ENCODE data around the gene ELF3.
A peak's percentile ranks its signal among the peaks of the same experiment; 100 is the strongest.
"Not testable (repeated sequence)": the region's sequence is repeated elsewhere in the genome, so short reads cannot be mapped to it uniquely, and the experiment has no call there.

ELF3 gene

GRCh38 chr1:202010180-202011015 lies at the start of gene ELF3:
ELF3 (plus strand) TSS chr1:202010587; CDS start chr1:202011137, 550 bp downstream.
- DNase-seq = no peak

DNA sequence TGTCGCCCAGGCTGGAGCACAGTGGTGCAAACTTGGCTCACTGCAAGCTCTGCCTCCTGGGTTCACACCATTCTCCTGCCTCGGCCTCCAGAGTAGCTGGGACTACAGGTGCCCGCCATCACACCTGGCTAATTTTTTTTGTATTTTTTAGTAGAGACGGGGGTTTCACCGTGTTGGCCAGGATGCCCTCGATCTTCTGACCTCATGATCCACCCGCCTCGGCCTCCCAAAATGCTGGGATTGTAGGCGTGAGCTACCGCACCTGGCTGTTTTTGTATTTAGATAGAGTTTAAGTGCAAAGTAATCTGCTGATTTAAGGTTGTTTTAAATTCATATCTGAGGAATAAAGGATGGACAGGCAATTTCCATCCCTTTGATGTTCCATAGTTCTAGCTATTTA lies 48.0 kb upstream of the ELF3 start:
- DNase-seq = not testable (repeated sequence)

DNA sequence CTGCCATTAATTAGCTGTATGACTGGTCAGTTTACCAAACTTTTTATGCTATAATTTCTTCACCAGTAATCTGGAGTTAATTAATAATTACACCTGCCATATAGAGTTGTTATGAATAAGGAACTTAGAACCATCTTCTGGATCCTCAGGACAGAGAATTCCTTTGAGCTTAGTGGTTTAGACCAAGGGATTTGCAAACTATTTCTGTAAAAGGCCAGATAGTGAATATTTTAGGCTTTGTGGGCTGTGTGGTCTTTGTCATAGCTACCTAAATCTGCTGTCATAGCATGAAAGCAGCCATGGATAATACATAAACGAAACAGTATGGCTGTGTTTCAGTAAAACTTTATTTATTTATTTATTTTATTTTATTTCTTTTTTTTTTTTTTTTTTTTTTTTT lies 46.1 kb upstream of the ELF3 start:
- DNase-seq = no peak

- no peak for DNase-seq
Observed at GRCh38 chr1:201966171-201966570, 44.2 kb upstream of the ELF3 start.

DNA sequence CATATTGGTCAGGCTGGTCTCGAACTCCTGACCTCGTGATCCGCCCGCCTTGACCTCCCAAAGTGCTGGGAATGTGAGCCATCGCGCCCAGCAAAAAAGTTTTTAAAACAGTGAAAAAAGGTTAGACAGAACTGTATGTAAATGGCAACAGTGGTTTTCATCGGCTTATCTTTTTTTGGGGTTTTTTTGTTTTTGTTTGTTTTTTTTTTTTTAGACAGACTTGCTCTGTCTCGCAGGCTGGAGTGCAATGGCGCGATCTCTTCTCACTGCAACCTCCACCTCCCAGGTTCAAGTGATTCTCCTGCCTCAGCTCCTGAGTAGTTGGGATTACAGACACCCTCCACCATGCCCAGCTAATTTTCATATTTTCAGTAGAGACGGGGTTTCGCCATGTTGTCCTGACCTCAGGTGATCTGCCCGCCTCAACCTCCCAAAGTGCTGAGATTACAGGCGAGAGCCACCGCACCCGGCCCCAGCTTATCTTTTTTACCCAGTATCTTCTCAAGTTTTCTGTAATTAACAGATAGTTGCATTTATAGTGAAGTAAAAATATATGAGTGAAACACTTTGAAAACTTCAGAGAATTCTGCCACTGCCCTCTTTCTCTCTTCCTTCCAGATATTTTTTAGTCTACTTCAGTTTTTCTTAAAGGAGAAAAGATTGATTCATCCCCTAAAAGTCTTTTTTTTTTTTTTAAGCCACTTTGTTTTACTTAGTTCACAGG lies 42.0 kb upstream of the ELF3 start:
- DNase-seq = no peak

GRCh38 chr1:201970334-201971159 lies 39.8 kb upstream of the ELF3 start:
- no peak for DNase-seq

DNA sequence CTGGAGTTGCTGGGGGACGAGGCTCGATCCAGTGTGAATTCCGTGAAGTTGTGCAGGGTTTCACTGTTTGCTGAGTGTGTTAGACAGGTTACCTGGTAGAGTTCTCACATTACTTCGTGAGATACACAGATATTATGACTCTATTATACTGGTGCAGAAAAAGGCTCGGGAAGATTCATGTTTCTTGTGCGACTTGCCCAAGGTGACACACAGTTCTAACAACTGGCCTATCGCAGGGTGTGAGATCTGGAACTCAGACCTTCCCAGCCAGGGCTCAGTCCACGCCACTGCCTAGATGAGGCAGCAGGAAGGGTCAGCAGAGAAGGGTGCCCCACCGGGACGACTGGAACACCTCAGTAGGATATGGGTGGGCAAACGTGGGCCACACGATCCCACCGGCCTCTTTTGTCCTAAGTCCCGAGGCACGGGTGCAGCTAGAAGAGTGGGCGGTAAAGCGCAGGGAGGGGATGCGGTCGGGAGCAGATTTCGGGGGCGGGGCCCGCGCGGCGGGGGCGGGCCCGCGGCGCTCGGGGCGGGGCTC lies 28.2 kb upstream of the ELF3 start:
- DNase-seq = peak in 2 of 6 experiments; percentile 32 to 58

- peak; percentile 28 to 69 (median 52) for DNase-seq
Observed at GRCh38 chr1:201982623-201983379, 27.6 kb upstream of the ELF3 start, which contains the start of gene RNPEP. RNPEP (plus strand) TSS chr1:201982648; CDS start chr1:201982667, 19 bp downstream.

- DNase-seq = peak in 1 of 6 experiments; percentile 52
Observed at GRCh38 chr1:201983380-201983805, 27.0 kb upstream of the ELF3 start.

DNA sequence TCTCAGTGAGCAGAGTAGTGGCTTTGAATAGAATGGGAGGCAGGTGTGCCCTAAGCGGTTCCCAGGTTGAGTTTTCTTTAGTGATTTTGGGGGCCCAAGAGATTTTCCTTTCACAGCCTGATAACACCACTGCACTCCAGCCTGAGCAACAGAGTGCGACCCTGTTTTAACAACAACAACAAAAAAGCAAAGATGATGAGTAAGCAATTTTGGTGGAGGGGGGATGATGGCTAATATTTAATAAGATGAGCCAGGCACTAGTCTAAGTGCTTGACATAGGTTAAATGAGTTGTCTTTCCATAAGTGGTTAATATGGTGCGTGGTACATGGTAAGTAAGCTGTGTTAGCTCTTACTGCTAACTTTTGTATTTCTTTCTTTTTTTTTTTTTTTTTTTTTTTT lies 25.9 kb upstream of the ELF3 start:
- no peak for DNase-seq

- no peak for DNase-seq
Observed at GRCh38 chr1:201985355-201985754, 25.0 kb upstream of the ELF3 start.

DNA sequence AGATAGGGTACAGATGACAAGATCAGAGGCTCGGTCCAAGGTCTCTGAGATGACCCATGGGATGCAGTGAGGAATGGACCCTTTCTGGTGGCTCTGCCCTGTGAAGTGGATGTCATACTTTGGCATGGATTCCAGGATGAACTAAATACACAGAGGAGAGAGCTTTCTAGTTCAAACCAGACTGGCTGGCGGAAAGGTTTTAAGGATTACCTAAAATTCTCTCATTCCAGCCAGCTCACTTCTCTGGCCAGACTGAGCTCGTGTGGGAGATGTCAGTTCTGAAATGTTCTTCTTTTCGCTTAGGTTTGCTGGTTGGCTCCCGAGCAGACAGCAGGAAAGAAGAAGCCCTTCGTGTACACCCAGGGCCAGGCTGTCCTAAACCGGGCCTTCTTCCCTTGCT lies 21.8 kb upstream of the ELF3 start:
- no peak for DNase-seq

- DNase-seq = no peak
Observed at GRCh38 chr1:201989354-201990128, 20.8 kb upstream of the ELF3 start.

GRCh38 chr1:201990427-201990826 lies 20.0 kb upstream of the ELF3 start:
- no peak for DNase-seq

DNA sequence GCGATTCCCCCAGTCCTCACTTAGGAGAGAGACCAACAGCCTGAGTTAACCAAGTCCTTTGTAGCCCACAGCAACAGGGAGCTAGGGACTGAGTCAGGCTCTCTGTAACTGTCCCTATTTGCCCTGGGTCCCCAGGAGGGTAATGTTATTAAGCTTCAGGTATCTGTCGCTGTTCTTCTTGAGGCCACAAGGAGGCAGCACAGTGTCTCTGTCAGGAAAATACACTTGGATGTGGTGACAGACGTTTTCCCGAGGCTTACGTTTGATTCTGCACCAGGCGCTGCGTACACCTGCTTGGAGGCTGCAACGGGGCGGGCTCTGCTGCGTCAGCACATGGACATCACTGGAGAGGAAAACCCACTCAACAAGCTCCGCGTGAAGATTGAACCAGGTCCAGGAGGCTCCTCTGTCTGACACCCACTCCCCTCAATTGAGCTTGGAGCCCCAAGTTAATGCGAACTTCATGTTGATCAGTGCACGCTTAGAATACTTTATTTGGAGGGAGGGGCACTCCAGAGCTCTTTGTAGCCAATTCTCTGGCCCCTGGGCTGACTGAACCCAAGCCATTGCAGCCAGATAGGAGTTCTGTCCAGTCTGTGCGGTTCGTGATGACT lies 10.7 kb upstream of the ELF3 start:
- peak in 2 of 6 experiments; percentile 12 to 22 for DNase-seq

DNA sequence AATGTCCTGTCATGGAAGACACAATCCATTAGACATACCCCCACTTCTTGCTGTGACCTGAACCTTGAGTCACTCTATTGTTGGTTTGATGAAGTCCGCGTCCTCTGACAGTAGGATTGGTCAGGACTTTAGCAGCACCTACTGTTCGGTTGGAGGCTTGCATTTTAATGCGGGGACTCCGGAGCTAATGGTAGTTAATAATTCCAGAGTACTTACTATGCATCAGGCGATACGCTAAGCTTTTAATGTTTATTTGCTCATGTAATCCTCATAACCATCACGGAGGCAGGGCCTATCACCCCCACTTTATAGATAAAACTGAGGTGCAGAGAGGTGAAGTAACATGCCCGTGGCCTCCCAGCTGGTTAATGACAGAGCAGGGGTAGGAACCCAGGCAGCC lies 7.9 kb upstream of the ELF3 start:
- DNase-seq = no peak

GRCh38 chr1:202004711-202005110 lies 5.7 kb upstream of the ELF3 start:
- no peak for DNase-seq

DNA sequence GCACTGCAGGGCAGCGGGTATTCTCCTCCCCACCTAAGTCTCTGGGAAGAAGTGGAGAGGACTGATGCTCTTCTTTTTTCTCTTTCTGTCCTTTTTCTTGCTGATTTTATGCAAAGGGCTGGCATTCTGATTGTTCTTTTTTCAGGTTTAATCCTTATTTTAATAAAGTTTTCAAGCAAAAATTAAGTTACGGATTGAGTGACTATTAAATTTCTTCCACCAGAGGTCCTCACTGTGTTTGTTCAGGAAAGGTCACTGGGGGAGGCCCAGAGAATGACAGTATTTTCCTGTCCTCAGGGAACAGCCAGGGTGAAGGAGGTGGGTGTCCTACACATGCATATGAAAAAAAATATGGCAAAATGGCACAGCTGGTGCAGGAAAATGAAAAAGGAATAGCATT lies 4.4 kb upstream of the ELF3 start:
- DNase-seq = no peak

GRCh38 chr1:202007304-202007703 lies 3.1 kb upstream of the ELF3 start:
- DNase-seq = no peak

DNA sequence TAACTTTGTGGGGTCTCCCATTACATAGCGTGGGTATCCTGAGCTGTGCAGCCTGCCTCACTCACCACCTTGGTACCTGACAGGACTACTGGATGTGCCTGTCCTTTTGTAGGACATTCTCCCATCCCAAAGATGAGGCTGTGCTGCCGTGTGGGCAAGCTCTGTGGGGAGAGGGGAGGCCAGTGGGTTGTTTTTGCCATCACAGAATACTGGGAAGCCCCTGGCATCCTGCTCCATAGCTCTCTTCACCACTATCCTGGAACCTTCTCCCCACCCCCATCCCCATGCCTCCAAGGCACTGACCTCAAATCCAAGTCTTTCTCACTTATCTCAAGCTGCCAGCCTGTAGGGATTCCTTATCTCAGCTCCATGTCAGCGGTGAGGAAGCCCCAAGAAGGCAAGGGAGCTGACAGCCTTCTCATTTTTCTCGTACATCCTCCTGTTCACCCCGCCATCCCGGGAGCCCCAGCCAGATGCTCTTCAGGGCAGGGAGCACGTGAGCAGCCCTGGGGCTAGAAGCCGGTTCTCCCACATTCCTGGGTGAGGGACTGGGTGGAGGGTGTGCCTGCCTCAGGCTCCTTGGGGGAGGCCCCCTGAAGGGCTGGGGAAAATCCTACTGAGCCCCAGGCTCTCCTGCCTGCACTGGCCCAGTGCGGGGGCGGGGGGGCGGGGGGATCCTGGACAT lies 2.4 kb upstream of the ELF3 start:
- no peak for DNase-seq

All from stimulated activated naive CD4-positive, alpha-beta T cell (primary cell).